ENCODE results near the gene GLDC.

Gene GLDC

DNA sequence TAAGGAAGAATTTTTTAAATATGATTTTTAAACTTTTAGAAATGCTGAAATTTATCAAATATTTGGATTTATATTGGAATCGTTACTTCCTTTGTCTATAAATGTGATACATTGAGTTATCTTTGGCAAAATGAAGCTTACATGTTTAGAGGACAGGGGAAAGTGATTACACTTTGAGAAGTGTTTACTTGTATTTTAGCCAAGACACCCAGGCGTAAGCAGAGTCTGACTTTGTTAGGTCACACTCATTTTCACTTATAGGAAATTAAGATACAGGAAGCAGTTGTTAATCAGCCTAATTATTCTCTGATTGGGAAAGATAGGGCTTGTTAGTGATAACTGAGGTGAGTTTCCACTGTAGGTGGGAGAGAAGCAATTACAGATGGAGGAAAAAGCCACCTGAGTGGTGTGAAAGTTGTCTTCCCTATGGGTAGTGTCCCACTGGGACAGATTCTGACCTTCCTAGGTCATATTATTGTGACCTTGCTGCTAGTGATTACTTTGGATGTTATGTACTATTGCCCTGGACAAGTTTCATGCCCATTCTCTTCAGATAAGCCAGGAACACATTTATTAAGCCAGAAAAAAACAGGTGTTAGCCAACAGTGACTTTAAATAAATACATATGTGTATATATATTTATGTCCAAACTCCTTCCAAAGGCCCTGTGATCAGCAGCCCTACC lies 143.9 kb downstream of the GLDC start:
- DNase-seq: no peak

- peak; percentile 8 to 33 for DNase-seq
Observed at GRCh38 chr9:6498982-6499381, 146.5 kb downstream of the GLDC start.

DNA sequence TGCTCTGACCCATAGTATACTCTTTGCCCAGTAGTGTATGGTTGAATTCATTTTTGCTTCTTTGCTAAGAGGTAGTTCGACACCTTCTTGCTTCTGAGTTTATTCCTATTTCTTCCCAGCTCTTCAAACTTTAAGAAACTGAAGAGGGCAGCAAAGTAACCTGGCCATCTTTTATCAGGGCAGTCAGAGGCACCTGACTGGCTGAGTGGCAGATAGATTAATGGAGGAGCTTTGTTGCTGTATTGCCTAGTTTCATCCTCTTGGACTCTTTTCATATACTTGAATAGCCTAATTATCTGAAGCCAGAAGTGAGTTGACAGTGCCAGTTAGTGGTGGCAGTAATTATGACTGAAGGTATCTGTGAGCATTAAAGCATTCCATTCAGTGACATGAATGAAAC lies 150.1 kb downstream of the GLDC start:
- no peak for DNase-seq

- no peak for DNase-seq
Observed at GRCh38 chr9:6490863-6491262, 154.7 kb downstream of the GLDC start.

DNA sequence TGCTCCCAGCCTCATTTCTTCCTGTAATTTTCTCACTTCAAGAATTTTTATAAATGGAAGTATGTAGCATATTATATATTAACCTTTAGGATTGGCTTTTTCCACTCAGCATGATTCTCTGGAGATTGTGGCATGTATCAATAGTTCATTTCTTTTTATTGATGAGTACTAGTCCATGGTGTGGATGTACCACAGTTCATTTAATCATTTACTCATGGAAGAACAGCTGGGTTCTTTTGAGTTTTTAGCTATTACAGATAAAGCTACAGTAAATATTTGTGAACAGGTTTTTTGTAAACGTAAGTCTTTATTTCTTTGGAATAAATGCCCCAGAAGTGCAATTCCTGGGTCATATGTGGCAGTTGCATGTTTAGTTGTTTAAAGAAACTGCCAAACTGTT lies 156.4 kb downstream of the GLDC start:
- DNase-seq: no peak

GRCh38 chr9:6488395-6488794 lies 157.1 kb downstream of the GLDC start:
- DNase-seq: no peak

DNA sequence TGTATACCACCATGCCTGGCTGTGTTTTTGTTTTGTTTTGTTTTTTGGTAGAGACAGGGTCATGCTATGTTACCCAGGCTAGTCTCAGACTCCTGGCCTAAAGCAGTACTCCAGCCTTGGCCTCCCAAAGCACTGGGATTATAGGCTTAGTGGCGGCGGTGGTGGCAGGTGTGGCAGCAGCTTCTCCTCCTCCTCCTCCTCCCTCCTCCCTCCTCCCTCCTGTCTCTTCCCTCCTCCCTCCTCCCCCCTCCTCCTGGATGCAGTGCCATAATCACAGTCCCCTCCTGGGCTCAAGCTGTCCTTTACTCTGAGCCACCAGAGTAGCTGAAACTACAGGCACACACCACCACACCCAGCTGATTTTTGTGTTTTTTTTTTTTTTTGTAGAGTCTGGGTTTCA lies 161.3 kb downstream of the GLDC start:
- DNase-seq: no peak

Data from inflammatory macrophage (primary cell).